Caki2 (cell line): ENCODE data around the gene EHD4. TPM values are rescaled to one million over a fixed set of nuclear protein-coding genes. Genes with fewer than 3 reads are reported as not detected.

Experiments used
- DNase-seq: peaks from one replicate; pipeline ENCODE4 v3.0.0-alpha.2; 2015; ENCODE audit warnings: low read depth
- in situ Hi-C: cut with HindIII; loops from 2 replicates; pipeline ENCODE4 v1.10.0; 2016; ENCODE audit warnings: low sequenced_read_pairs, low pct_unique_long_range_greater_than_20kb, mixed read lengths
- total RNA-seq: library from RNA; depleted of rRNA; stranded (reverse); fragments of >200 nt; shearing (Covaris generic); gene quantifications from 2 replicates; pipeline ENCODE4 v1.2.3, GENCODE V29; 2014; ENCODE audit warnings: low replicate concordance

The EHD4 gene
- total RNA-seq, 1 experiment from 2014 or later: 3.8 TPM

GRCh38 chr15:41945731-41946130 lies 26.6 kb downstream of the EHD4 start:
- DNase-seq: no peak
- in situ Hi-C loops: no loop called here

- no peak for DNase-seq
- in situ Hi-C loops: no loop called here
Observed at GRCh38 chr15:41945221-41945620, 27.1 kb downstream of the EHD4 start.

GRCh38 chr15:41944313-41944940 lies 27.9 kb downstream of the EHD4 start:
- in situ Hi-C loops: no loop called here
- peak; percentile 66 for DNase-seq

- in situ Hi-C loops: no loop called here
- no peak for DNase-seq
Observed at GRCh38 chr15:41943543-41944312, 28.6 kb downstream of the EHD4 start.

DNA sequence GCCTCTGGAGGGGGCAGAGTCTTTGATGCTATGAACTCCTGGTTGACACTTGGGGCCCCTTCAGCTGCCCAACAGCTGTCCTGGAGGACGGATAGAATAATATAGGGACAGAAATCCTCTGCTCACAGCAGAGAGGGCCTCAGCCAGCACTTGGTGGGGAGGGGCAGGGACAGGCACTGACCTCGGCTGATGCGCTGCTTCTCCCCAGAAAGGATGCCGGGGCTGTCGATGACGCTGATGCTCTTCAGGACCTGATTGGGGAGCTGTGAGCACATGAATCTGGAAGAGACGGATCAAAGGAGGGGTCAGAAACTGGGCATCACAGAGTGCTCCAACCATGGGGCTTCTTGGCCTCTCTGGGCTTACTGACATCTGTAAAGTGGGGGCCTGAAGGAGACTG lies 29.5 kb downstream of the EHD4 start:
- in situ Hi-C loops: no loop called here
- no peak for DNase-seq

GRCh38 chr15:41941644-41942415 lies 30.5 kb downstream of the EHD4 start:
- DNase-seq: no peak
- in situ Hi-C loops: no loop called here

- in situ Hi-C loops: no loop called here
- DNase-seq: no peak
Observed at GRCh38 chr15:41940441-41940857, 31.9 kb downstream of the EHD4 start.

DNA sequence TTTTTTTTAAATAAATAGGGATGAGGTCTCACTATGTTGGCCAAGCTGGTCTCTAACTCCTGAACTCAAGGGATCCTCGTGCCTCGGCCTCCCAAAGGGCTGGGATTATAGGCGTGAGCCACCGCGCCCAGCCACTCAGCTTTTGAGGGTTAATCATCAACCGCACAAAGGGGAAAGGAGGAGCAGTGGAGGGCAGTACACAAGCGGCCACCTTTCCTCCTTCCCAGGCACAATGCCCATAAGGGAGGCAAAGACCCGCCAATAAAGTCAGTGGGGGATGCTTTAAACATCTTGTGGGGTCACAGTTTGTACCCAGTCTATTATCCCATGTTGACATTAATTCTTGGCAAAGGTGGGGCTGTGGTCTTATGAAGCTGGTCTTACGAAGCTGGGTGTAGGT lies 32.4 kb downstream of the EHD4 start:
- in situ Hi-C loops: no loop called here
- DNase-seq: no peak

DNA sequence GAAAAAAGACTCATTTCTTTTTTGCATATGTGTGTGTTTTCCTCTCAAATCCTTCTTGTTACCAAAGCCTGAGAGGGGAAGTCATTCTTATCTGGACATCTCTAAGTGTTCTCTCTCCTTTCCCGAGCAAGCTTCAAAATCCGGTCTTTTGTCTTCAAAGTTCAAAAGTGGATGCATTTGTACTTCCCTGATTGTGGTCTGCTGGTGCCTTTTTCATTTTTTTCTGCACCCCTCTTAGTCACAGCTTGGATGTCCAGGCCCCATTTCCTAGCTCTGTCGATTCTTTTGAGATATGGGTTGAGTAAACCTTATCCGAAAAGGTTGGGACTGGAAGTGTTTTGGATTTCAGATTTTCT lies 34.8 kb downstream of the EHD4 start:
- DNase-seq: no peak
- in situ Hi-C loops: no loop called here

DNA sequence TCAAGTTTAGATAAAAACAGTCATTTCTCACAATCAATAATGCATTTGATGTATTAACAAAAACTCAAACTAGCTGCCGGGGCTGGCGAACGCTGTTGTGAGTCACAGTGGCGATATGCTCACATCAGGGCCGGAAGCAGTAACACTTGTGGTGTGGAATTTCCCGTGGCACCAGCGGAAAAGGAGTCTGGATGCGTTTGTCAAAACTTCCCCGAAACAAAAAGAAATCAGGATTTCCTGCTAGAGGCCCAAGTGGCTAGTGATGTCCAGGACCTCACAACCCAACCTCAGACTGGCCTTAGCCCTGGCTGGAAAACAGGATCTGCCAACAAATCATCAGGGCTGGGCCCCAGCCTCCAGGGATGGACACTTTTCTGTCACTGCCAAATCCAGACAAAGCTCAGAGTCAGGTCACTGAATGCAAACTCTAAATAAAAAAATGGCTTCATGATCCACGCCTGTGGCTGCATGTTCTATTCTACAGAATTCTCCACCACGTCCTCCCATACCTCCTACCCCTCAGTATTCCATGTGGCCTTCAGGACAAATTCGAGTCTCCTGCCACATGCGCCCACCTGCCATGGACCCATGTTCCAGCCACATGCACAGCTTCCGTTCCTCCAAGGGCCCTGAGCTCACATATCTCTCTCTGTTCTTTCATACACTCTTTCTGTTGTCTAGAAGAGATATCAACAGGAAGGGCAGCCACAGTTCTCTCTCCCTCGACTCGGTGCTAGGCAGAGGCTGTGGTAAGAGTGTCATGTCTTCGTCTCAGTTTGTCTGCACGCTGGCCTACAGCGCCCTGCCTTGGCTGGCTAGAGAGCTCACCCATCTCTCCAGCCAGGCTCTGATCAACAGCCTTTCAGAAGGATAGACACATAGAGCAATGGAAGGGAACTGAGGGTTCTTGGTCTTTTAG lies 35.4 kb downstream of the EHD4 start:
- in situ Hi-C loops: no loop called here
- DNase-seq: no peak

GRCh38 chr15:41936155-41936554 lies 36.2 kb downstream of the EHD4 start:
- in situ Hi-C loops: no loop called here
- DNase-seq: no peak

- in situ Hi-C loops: no loop called here
- no peak for DNase-seq
Observed at GRCh38 chr15:41935566-41936020, 36.8 kb downstream of the EHD4 start.

DNA sequence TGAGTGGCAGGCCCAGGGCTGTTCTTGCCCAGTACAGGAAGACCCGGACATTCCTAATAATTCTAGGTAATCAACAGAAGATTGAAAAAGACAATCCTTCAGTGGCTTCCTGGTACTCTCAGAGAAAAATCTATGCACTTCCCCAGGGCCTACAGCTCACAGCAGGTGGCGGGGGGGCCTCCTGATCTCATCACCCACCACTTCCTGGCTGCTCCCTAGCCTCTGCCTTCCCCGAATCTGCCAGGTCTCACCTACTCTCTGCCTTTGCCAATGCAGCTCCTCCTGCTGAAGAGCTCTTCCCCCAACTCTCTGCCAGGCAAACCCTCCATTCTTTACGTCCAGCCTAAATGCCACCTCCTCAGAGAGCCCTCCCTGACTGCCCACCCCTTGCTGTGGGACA lies 37.5 kb downstream of the EHD4 start:
- in situ Hi-C loops: no loop called here
- no peak for DNase-seq

DNA sequence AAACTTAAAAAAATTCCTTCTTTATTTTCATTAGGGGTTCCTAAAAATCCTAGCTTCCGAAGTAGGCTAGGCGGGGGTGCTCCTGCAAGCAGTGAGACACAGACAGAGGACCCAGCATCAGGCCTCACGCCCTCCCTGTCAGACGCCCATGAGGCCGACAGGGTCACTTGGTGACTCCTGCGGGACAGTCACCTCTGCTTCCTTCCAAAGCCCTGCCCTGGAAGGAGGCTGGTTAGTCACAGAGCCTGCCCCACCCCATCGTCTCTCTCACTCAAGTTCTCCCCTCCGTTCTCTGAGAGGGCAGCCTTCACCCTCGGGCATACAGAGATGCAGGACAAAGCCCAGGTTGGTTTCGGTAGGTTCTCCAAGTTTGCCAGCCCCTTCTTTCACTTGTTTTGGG lies 38.6 kb downstream of the EHD4 start:
- in situ Hi-C loops: no loop called here
- DNase-seq: peak; percentile 42

GRCh38 chr15:41933326-41933725 lies 39.0 kb downstream of the EHD4 start:
- no peak for DNase-seq
- in situ Hi-C loops: no loop called here

DNA sequence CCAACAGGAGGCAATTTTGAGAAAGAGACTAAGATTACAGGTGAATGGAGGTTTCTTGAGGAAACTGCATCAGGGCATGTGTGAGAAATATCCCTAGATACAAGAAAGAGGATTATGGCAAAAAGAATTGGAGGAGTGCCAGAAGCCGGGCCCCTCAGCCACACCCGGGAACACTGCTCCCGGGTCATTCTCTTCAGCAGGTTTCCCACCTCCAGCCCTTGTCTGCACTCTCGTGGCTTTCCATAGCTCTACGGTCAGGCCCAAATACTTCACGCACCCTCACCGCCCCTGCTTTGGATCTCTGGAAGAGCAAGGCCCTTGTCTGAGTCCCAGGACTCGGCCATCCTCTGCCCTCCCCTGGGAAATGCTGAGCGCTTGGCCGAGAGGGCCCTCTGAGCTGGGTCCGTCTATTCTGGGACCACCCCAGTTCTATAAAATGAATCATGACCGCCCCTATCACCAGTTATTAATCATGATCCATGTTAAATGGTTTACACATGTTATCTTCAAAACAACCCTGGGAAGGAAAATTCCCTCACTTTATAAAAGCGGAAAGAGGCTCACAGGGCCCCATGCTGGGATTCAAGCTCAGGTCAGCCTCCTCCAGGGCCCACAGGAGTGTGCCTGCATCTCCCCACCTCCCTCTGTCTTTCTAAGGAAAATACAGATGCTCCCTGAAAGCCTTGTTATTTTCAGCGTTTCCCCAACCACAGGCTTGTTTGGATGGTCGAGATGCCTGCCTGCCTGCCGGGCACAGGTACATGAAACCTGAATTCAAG lies 39.7 kb downstream of the EHD4 start:
- DNase-seq: no peak
- in situ Hi-C loops: no loop called here

- in situ Hi-C loops: no loop called here
- no peak for DNase-seq
Observed at GRCh38 chr15:41932101-41932500, 40.3 kb downstream of the EHD4 start.

DNA sequence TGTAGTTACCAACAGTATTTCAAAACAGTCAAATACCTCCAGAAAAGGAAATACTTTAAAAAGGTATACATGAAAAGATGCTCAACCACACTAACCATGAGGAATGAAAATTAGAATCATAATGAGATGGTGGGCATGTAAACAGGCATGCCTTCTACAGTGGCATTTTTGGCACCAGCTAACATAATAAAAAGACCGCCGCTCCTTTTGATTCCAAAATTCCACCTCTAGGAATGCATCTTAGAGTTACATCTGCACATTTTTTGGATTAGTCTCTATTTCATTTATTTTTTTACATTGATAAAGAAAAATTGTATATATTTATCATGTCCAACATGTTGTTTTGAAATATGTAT lies 41.5 kb downstream of the EHD4 start:
- DNase-seq: no peak
- in situ Hi-C loops: no loop called here
